SH-SY5Y (cell line): ENCODE results near the gene WNT3.

Experiments used
- GATA2 ChIP-seq: IDR thresholded peaks from 2 replicates; pipeline ENCODE4 v1.6.1; 2011; ENCODE audit warnings: mild to moderate bottlenecking, low read depth, low read length
- GATA3 ChIP-seq: IDR thresholded peaks from 2 replicates; pipeline ENCODE4 v1.6.1; 2011; ENCODE audit warnings: low read depth, mild to moderate bottlenecking, low read length, moderate library complexity

Gene WNT3

GRCh38 chr17:46732754-46733398 lies 85.6 kb downstream of the WNT3 start:
- no peak for TF ChIP-seq GATA2
- no peak for TF ChIP-seq GATA3

- TF ChIP-seq GATA3 (no peak), GATA2 (no peak)
Measured at GRCh38 chr17:46732160-46732559, 86.3 kb downstream of the WNT3 start.

- TF ChIP-seq GATA2 (no peak), GATA3 (no peak)
Measured at GRCh38 chr17:46730679-46731078, 87.8 kb downstream of the WNT3 start.

- TF ChIP-seq GATA3 = no peak
Measured at GRCh38 chr17:46730026-46730425, 88.5 kb downstream of the WNT3 start.

GRCh38 chr17:46727572-46728348 lies 90.7 kb downstream of the WNT3 start:
- no peak for TF ChIP-seq GATA3

GRCh38 chr17:46726206-46726605 lies 92.3 kb downstream of the WNT3 start:
- no peak for TF ChIP-seq GATA2
- TF ChIP-seq GATA3 = no peak

- TF ChIP-seq GATA3 = no peak
- TF ChIP-seq GATA2 = no peak
Measured at GRCh38 chr17:46722662-46723285, 95.7 kb downstream of the WNT3 start.

- TF ChIP-seq GATA3 (no peak), GATA2 (no peak)
Measured at GRCh38 chr17:46720408-46720807, 98.1 kb downstream of the WNT3 start.

- TF ChIP-seq GATA3 = no peak
- TF ChIP-seq GATA2 = no peak
Measured at GRCh38 chr17:46719891-46720290, 98.6 kb downstream of the WNT3 start.

- TF ChIP-seq GATA2 (no peak), GATA3 (no peak)
Measured at GRCh38 chr17:46717999-46718398, 100.5 kb downstream of the WNT3 start.
